ENCODE results near the gene SAMD4B.

DNA sequence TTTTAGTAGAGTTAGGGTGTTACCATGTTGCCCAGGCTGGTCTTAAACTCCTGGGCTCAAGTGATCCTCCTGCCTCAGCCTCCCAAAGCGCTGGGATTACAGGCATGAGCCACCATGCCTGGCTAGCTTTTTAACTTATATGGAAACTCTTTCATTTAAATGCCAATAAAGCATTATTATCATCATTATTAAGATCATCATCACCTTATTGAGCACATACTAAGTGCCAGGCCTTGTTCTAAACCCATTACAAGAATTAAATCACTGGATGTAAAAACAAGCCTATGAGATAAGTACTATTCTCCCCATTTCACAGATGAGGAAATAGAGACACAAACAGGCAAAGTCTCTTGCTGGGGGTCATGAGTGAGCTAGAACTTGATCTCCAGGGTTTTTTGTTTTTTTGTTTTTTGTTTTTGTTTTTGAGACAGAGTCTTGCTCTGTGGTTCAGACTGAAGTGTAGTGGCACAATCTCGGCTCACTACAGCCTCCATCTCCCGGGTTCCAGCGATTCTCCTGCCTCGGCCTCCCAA is 7.7 kb upstream of the SAMD4B start:
- TF ChIP-seq POLR2A (IDR thresholded peaks at IDR 0.05; ENCODE audit: low read depth, low read length) = no peak
- TF ChIP-seq POLR2AphosphoS5 (IDR thresholded peaks at IDR 0.05; ENCODE audit: low read depth, low read length) = no peak
- no peak for TF ChIP-seq TAF1 (IDR thresholded peaks at IDR 0.05; ENCODE audit: borderline replicate concordance, low read depth, low read length)

All from GM12892 (cell line).